ENCODE measurements around the gene GPBAR1.

GPBAR1 gene

GRCh38 chr2:218282173-218282991 is 21.6 kb downstream of the GPBAR1 start:
- no peak for FAIRE-seq
- DNase-seq (ENCODE audit: insufficient read length, low spot score), result no peak

- DNase-seq (ENCODE audit: insufficient read length, low spot score), result no peak
- FAIRE-seq, result no peak
Measured at GRCh38 chr2:218284106-218284811, 23.4 kb downstream of the GPBAR1 start.

- FAIRE-seq (no peak), DNase-seq (ENCODE audit: insufficient read length, low spot score) (no peak)
Measured at GRCh38 chr2:218285604-218286003, 24.8 kb downstream of the GPBAR1 start.

- FAIRE-seq (no peak), DNase-seq (ENCODE audit: insufficient read length, low spot score) (peak; percentile 92)
Measured at GRCh38 chr2:218286570-218287459, 26.0 kb downstream of the GPBAR1 start.

GRCh38 chr2:218289639-218290315 is 29.0 kb downstream of the GPBAR1 start:
- DNase-seq (ENCODE audit: insufficient read length, low spot score) (no peak), FAIRE-seq (no peak)

- DNase-seq (ENCODE audit: insufficient read length, low spot score), result no peak
- no peak for FAIRE-seq
Measured at GRCh38 chr2:218290316-218291261, 29.8 kb downstream of the GPBAR1 start.

- FAIRE-seq, result no peak
- no peak for DNase-seq (ENCODE audit: insufficient read length, low spot score)
Measured at GRCh38 chr2:218291318-218292047, 30.7 kb downstream of the GPBAR1 start.

GRCh38 chr2:218292048-218293014 is 31.5 kb downstream of the GPBAR1 start, which contains the start of gene TMBIM1:
TSS of gene TMBIM1 (minus strand) at chr2:218292503. CDS start at chr2:218282141, 10,362 bp downstream.
- DNase-seq (ENCODE audit: insufficient read length, low spot score), result peak; percentile 83
- no peak for FAIRE-seq

GRCh38 chr2:218293715-218294429 is 33.1 kb downstream of the GPBAR1 start:
- DNase-seq (ENCODE audit: insufficient read length, low spot score) (no peak), FAIRE-seq (no peak)

GRCh38 chr2:218294430-218295022 is 33.7 kb downstream of the GPBAR1 start:
- DNase-seq (ENCODE audit: insufficient read length, low spot score) (no peak), FAIRE-seq (no peak)

GRCh38 chr2:218295029-218295428 is 34.2 kb downstream of the GPBAR1 start:
- DNase-seq (ENCODE audit: insufficient read length, low spot score) (no peak), FAIRE-seq (no peak)

GRCh38 chr2:218296200-218296599 is 35.4 kb downstream of the GPBAR1 start:
- FAIRE-seq, result no peak
- DNase-seq (ENCODE audit: insufficient read length, low spot score), result no peak

- DNase-seq (ENCODE audit: insufficient read length, low spot score) (no peak), FAIRE-seq (no peak)
Measured at GRCh38 chr2:218296847-218297246, 36.0 kb downstream of the GPBAR1 start.

GRCh38 chr2:218298314-218298875 is 37.6 kb downstream of the GPBAR1 start:
- no peak for FAIRE-seq
- DNase-seq (ENCODE audit: insufficient read length, low spot score), result no peak

GRCh38 chr2:218300141-218300540 is 39.3 kb downstream of the GPBAR1 start:
- no peak for FAIRE-seq

GRCh38 chr2:218301176-218301819 is 40.5 kb downstream of the GPBAR1 start:
- DNase-seq (ENCODE audit: insufficient read length, low spot score), result peak; percentile 75
- FAIRE-seq, result peak; percentile 64

More at GRCh38 chr2:218300141-218300540, 39.3 kb downstream of the GPBAR1 start:
- no peak for DNase-seq (ENCODE audit: insufficient read length, low spot score)
